GM19467 (cell line): ENCODE results near the gene SCRG1.

Experiments
- ATAC-seq: cut with Tn5 transposase; IDR thresholded peaks from one replicate; pipeline ENCODE4 v1.9.1; 2021; ENCODE audit warnings: mild to moderate bottlenecking, moderate library complexity; ENCODE audit not compliant: unreplicated experiment

SCRG1 gene

DNA sequence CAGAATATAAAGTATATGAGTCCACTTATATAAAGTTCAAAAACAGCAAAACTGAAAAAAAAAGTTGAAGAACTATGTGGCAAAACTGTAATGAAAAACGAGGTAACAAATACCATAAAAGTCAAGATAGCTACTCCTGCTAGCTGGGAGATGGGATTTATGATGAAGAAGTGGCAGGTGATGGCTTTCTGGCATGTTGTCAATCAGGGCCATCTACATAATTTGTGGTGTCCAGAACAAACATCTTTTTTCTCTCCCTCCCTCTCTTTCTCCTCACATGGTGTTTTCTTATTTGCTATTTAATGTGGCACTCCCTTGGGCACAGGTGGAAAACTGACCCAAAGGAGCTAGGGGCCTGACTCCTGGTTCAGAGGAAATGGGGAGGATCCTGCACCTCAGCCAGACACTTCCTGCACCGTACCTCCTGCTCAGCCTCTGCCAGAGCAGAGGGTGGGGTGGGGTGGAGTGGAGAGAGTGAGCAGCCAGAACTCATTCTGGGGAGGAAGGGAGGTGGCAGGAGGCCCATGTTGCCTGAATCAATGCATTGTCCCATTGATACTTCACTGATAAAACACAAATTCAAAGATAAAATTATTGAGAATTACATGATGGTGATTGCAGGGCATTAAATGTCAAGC is 33.4 kb downstream of the SCRG1 start:
- ATAC-seq, result no peak

DNA sequence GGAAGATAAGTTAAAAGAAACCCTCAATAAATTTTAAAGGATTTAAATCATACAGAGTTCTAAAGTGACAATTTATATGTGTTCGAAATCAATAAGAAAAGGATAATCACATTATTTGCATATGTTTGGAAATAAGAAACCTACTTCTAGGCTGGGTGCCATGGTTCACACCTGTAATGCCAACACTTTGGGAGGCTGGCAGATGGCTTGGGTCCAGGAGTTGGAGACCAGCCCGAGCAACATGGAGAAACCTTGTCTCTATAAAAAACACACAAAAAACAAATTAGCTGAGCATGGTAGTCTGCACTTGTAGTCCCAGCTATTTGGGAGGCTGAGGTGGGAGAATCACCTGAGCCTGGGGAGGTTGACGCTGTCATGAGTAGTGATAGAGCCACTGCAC is 36.2 kb downstream of the SCRG1 start:
- no peak for ATAC-seq

GRCh38 chr4:173360587-173361221 is 38.2 kb downstream of the SCRG1 start:
- ATAC-seq, result no peak

GRCh38 chr4:173357939-173358338 is 41.0 kb downstream of the SCRG1 start:
- no peak for ATAC-seq

GRCh38 chr4:173347467-173347866 is 51.4 kb downstream of the SCRG1 start:
- no peak for ATAC-seq

DNA sequence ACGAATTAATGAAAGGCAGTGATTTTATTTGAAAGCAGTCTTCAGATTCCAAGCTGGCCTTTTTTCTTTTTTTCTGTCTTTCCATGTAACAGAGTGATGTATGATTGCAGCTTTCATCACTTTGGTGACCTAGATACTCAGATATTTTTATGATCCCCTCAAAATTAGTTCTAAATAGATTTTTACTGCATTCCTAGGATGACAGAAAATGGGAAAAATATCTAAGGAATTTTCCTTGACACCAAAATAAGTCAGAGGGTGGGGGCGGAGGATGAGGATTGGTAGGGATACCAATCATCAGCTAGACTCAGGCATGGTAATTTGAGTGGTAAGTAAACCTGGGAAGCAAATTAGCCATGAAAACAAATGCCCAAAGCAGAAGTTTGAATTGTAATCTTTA is 52.8 kb downstream of the SCRG1 start:
- ATAC-seq, result no peak

DNA sequence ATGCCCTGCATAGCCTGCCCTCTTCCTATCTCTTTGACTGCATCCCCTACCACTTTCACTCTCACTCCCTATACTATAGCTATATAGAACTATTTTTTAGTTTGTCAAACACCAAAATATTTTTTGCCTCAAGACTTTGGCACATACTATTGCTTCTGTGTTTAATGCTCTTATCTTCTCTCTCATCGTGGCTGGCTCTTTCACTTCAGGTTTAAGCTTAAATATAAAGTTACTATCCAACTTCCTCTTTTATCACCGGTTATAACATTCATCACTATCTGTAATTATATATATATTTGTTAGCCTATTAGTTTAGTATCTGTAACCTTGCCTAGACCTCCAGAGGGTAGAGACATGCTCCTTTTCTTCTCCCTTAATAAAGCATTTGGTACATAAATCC is 53.3 kb downstream of the SCRG1 start:
- no peak for ATAC-seq

DNA sequence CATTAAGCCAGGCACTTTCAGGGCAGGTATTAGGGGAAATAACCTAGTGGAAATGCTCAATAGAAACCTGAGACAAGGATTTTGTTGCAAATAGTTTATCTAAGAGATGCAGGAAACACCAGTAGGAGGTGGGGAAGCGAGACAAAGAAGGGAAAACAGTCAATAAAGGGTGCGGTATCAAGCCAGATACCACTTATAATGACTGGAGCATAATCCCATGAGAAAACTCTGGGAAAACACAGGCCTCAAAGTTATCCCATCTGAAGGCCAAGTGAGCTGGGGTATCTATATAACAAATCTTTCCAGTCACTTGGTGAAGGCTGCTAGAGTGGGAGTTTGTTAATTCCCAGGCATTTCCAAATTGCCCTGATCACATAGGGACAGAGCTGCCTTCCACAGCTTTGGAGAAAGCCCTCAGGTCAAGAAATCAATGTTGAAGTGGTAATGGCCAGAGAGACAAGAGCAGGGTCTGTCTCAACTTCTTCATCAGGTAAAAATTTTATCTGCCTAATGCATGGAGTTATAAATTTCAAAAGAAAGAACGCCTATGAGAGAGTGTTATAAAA is 55.0 kb downstream of the SCRG1 start:
- no peak for ATAC-seq

DNA sequence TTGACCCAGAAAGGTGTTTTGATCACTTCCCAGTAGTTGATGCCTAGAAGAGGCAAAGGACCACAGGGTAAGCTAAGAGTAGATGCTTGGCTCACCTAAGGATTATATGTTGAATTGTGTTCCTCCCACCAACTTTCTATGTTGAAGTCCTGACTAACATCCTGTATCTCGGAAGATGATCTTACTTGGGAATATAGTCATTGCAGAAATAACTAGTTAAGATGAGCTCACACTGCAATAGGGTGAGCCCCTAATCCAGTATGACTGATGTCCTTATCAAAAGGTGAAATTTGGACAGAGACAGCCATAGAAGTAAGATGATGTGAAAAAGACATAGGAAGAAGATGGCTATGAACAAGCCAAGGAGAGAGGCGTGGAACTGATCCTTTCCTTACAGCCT is 61.5 kb downstream of the SCRG1 start:
- no peak for ATAC-seq

GRCh38 chr4:173334891-173335752 is 63.8 kb downstream of the SCRG1 start:
- peak; percentile 31 for ATAC-seq
